ENCODE measurements around the gene DVL2. TPM values are rescaled to one million over a fixed set of nuclear protein-coding genes. Genes with fewer than 3 reads are reported as not detected.

Gene DVL2
- total and polyA plus RNA-seq, 2 of the 13 experiments (the other 11 are each of a cell fraction or from before 2014, with no cell fraction given): 5.7 to 38.2 TPM

- TF ChIP-seq AHDC1 (CRISPR knock-in tag; IDR thresholded peaks at IDR 0.05; ENCODE audit: borderline replicate concordance) (no peak), HMGXB4 (CRISPR knock-in tag; IDR thresholded peaks at IDR 0.05; ENCODE audit: borderline replicate concordance in 1 of 2, low read depth in 1 of 2) (peak in 1 of 2 experiments; percentile 52; a peak in 1 of 4 replicates), ZNF503 (CRISPR knock-in tag; IDR thresholded peaks at IDR 0.05) (no peak), SP5 (CRISPR knock-in tag; IDR thresholded peaks at IDR 0.05; ENCODE audit: borderline replicate concordance, low read depth) (peak; percentile 64; the same call in 1 of the 2 replicates), MYC (CRISPR knock-in tag; IDR thresholded peaks at IDR 0.05; ENCODE audit: borderline replicate concordance) (peak; percentile 69; the same call in 1 of the 2 replicates), RFXAP (CRISPR knock-in tag; IDR thresholded peaks at IDR 0.05; ENCODE audit: borderline replicate concordance) (peak; percentile 23; the same call in 1 of the 2 replicates), ZNF382 (CRISPR knock-in tag; IDR thresholded peaks at IDR 0.05; ENCODE audit: borderline replicate concordance) (no peak), ZNF639 (CRISPR knock-in tag; conservative IDR thresholded peaks at IDR 0.05) (peak; percentile 79), TAF1 (CRISPR knock-in tag; IDR thresholded peaks at IDR 0.05) (peak; percentile 25; the same call in 1 of the 2 replicates), HNRNPLL (IDR thresholded peaks at IDR 0.05; ENCODE audit: low read depth, low read length, poor library complexity, severe bottlenecking) (peak; percentile 27), PHF8 (CRISPR knock-in tag; IDR thresholded peaks at IDR 0.05) (peak; percentile 57), NR2F6 (IDR thresholded peaks at IDR 0.05) (no peak), NR2F6 (CRISPR knock-in tag; IDR thresholded peaks at IDR 0.05) (no peak), CAMTA2 (CRISPR knock-in tag; IDR thresholded peaks at IDR 0.05; ENCODE audit: borderline replicate concordance) (no peak)
- TF ChIP-seq, protein P1, sequence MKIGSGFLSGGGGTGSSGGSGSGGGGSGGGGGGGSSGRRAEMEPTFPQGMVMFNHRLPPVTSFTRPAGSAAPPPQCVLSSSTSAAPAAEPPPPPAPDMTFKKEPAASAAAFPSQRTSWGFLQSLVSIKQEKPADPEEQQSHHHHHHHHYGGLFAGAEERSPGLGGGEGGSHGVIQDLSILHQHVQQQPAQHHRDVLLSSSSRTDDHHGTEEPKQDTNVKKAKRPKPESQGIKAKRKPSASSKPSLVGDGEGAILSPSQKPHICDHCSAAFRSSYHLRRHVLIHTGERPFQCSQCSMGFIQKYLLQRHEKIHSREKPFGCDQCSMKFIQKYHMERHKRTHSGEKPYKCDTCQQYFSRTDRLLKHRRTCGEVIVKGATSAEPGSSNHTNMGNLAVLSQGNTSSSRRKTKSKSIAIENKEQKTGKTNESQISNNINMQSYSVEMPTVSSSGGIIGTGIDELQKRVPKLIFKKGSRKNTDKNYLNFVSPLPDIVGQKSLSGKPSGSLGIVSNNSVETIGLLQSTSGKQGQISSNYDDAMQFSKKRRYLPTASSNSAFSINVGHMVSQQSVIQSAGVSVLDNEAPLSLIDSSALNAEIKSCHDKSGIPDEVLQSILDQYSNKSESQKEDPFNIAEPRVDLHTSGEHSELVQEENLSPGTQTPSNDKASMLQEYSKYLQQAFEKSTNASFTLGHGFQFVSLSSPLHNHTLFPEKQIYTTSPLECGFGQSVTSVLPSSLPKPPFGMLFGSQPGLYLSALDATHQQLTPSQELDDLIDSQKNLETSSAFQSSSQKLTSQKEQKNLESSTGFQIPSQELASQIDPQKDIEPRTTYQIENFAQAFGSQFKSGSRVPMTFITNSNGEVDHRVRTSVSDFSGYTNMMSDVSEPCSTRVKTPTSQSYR (CRISPR knock-in tag; IDR thresholded peaks at IDR 0.05; ENCODE audit: borderline replicate concordance): peak; percentile 82
Observed at GRCh38 chr17:7237761-7238419, 3.6 kb upstream of the DVL2 start (continued).

Measured in HepG2 (cell line).